Measurements from ENCODE around the gene CCDC24.

- TF ChIP-seq, protein P1, sequence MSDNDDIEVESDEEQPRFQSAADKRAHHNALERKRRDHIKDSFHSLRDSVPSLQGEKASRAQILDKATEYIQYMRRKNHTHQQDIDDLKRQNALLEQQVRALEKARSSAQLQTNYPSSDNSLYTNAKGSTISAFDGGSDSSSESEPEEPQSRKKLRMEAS (IDR thresholded peaks at IDR 0.05), result no peak
- TF ChIP-seq CTCF (IDR thresholded peaks at IDR 0.05) (no peak), SMC3 (IDR thresholded peaks at IDR 0.05) (no peak), HDAC2 (IDR thresholded peaks at IDR 0.05) (no peak), CBX8 (IDR thresholded peaks at IDR 0.05) (no peak), EP300 (IDR thresholded peaks at IDR 0.05) (no peak), ZFP36 (IDR thresholded peaks at IDR 0.05; ENCODE audit: borderline replicate concordance, partially characterized antibody) (no peak), CBX2 (IDR thresholded peaks at IDR 0.05; ENCODE audit: borderline replicate concordance, low read depth) (no peak), NFE2L2 (conservative IDR thresholded peaks at IDR 0.05; ENCODE audit: low read length) (no peak)
- TF ChIP-seq, protein P2, sequence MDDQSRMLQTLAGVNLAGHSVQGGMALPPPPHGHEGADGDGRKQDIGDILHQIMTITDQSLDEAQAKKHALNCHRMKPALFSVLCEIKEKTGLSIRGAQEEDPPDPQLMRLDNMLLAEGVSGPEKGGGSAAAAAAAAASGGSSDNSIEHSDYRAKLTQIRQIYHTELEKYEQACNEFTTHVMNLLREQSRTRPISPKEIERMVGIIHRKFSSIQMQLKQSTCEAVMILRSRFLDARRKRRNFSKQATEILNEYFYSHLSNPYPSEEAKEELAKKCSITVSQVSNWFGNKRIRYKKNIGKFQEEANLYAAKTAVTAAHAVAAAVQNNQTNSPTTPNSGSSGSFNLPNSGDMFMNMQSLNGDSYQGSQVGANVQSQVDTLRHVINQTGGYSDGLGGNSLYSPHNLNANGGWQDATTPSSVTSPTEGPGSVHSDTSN (IDR thresholded peaks at IDR 0.05), result no peak
Measured at GRCh38 chr1:44034423-44034822, 43.0 kb downstream of the CCDC24 start.
